SHP77 (cell line): ENCODE results near the gene MYO1C.
"Not testable (repeated sequence)": the region's sequence is repeated elsewhere in the genome, so short reads cannot be mapped to it uniquely, and the experiment has no call there.

Source experiments
- DNase-seq, 2 experiments: peaks; one replicate each; lab custom pipeline; 2025; lab: John Stamatoyannopoulos, UW

Gene MYO1C

GRCh38 chr17:1492249-1493206, at the start of gene MYO1C:
Gene MYO1C, minus strand, starts transcription at chr17:1492686. Its CDS starts 199 bp downstream, at chr17:1492487.
- no peak for DNase-seq

GRCh38 chr17:1541367-1541904, 49.0 kb upstream of the MYO1C start:
- no peak for DNase-seq

GRCh38 chr17:1539811-1540210, 47.3 kb upstream of the MYO1C start:
- no peak for DNase-seq

- DNase-seq: no peak
These were observed 43.3 kb upstream of the MYO1C start for GRCh38 chr17:1535737-1536136.

GRCh38 chr17:1533661-1534325, 41.3 kb upstream of the MYO1C start:
- DNase-seq: no peak

GRCh38 chr17:1532836-1533602, 40.5 kb upstream of the MYO1C start:
- DNase-seq: peak; percentile 30 to 33

GRCh38 chr17:1529863-1530262, 37.4 kb upstream of the MYO1C start:
- DNase-seq: no peak

- DNase-seq: not testable (repeated sequence)
These were observed 34.4 kb upstream of the MYO1C start for GRCh38 chr17:1526876-1527275.

- no peak for DNase-seq
These were observed 30.1 kb upstream of the MYO1C start for GRCh38 chr17:1522626-1523025.

GRCh38 chr17:1521086-1521640, 28.7 kb upstream of the MYO1C start:
- no peak for DNase-seq

- DNase-seq: no peak
These were observed 27.2 kb upstream of the MYO1C start for GRCh38 chr17:1519678-1520077.

- DNase-seq: no peak
These were observed 25.9 kb upstream of the MYO1C start for GRCh38 chr17:1518410-1518809.

- DNase-seq: peak; percentile 98 to 99
These were observed 24.1 kb upstream of the MYO1C start, which contains the start of gene INPP5K for GRCh38 chr17:1516388-1517161. Gene INPP5K, minus strand, starts transcription at chr17:1516612. Its CDS starts 113 bp downstream, at chr17:1516499.

GRCh38 chr17:1515640-1516387, 23.3 kb upstream of the MYO1C start:
- DNase-seq: peak; percentile 34 to 51

- DNase-seq: no peak
These were observed 19.9 kb upstream of the MYO1C start for GRCh38 chr17:1512351-1512750.

GRCh38 chr17:1511756-1512321, 19.4 kb upstream of the MYO1C start:
- DNase-seq: no peak

GRCh38 chr17:1511290-1511689, 18.8 kb upstream of the MYO1C start:
- no peak for DNase-seq

GRCh38 chr17:1509290-1509881, 16.9 kb upstream of the MYO1C start:
- DNase-seq: no peak

- not testable (repeated sequence) for DNase-seq
These were observed 16.2 kb upstream of the MYO1C start for GRCh38 chr17:1508709-1509108.
